NCI-H524 (cell line): ENCODE data around the gene PCIF1.
"Not testable (repeated sequence)": the region's sequence is repeated elsewhere in the genome, so short reads cannot be mapped to it uniquely, and the experiment has no call there.

Source experiments
- DNase-seq, 2 experiments: peaks; one replicate each; lab custom pipeline; 2025; lab: John Stamatoyannopoulos, UW

Gene PCIF1

GRCh38 chr20:45994761-45995493, 60.4 kb downstream of the PCIF1 start:
- no peak for DNase-seq

GRCh38 chr20:45995495-45996097, 61.1 kb downstream of the PCIF1 start:
- DNase-seq: not testable (repeated sequence)

DNA sequence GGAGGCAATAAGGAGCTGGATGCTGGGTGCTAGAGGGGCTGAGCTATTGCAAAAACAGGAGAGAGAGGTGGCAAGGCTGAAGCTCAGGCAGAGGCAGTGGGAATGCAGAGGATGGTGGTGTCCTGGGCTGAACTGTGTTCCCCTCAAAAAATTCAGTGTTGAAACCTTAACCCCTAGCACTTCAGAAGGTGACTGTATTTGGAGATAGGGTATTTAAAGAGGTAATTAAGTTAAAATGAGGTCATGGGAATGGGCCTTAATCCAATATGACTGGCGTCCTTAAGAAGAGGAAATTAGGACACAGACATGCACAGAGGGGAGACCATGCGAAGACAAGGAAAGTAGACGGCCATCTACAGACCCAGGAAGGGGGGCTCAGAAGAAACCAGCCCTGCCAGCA, 62.7 kb downstream of the PCIF1 start:
- DNase-seq: no peak
